ENCODE data around the gene GPC6.
A peak's percentile ranks its signal among the peaks of the same experiment; 100 is the strongest.

GPC6 gene

GRCh38 chr13:94309997-94310855 is 1083.6 kb downstream of the GPC6 start:
- peak; percentile 49 for DNase-seq (ENCODE audit: low read depth)
- H3K4me3 ChIP-seq (ENCODE audit: control insufficient read depth, low read depth, low read length), result no peak overlapping the region
- no peak for TF ChIP-seq CTCF (IDR thresholded peaks at IDR 0.05; ENCODE audit: control insufficient read depth, insufficient read depth, low read depth, low read length, missing control alignments)

DNA sequence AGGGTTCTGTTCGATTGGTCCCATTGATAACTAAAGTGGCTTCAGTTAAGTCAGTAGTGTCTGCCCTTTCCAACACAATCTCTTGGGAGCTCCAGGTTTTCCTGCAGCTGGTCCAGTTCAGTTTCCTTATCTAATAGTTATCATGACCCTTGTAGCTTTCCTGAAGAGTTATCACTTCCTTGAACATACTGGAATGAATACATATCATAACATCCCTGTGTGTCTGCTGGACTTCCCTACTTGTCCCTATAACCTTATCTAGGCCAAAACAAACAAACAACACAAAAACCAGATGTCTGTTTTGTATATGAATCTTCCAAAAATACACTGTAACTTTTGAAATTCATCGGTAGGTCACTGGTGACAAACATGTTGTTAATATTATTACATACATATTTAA is 1085.3 kb downstream of the GPC6 start:
- TF ChIP-seq CTCF (IDR thresholded peaks at IDR 0.05; ENCODE audit: control insufficient read depth, insufficient read depth, low read depth, low read length, missing control alignments), result no peak
- no peak overlapping the region for H3K4me3 ChIP-seq (ENCODE audit: control insufficient read depth, low read depth, low read length)
- DNase-seq (ENCODE audit: low read depth), result no peak

GRCh38 chr13:94312511-94313216 is 1086.1 kb downstream of the GPC6 start:
- no peak for TF ChIP-seq CTCF (IDR thresholded peaks at IDR 0.05; ENCODE audit: control insufficient read depth, insufficient read depth, low read depth, low read length, missing control alignments)
- H3K4me3 ChIP-seq (ENCODE audit: control insufficient read depth, low read depth, low read length), result no peak overlapping the region
- no peak for DNase-seq (ENCODE audit: low read depth)

- no peak overlapping the region for H3K4me3 ChIP-seq (ENCODE audit: control insufficient read depth, low read depth, low read length)
- DNase-seq (ENCODE audit: low read depth), result no peak
- TF ChIP-seq CTCF (IDR thresholded peaks at IDR 0.05; ENCODE audit: control insufficient read depth, insufficient read depth, low read depth, low read length, missing control alignments), result no peak
Observed at GRCh38 chr13:94313321-94313910, 1086.8 kb downstream of the GPC6 start.

DNA sequence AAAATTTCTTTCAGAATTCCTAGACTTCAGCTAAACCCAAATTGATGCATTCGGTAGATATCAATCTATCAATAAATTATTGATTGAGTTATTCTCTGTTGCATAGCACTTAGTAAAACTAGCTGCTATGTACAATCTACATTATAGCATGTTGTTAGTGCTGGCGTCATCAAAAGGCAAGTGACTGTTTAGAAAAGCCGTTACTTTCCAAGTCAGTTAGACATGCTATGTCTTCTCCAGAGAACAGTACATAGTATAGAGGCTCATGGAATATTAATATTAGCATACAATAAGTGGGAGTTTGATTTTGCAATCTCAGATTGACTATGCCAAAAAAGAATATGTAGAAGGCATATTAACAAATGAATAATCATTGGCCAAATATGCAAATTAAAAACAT is 1087.3 kb downstream of the GPC6 start:
- TF ChIP-seq CTCF (IDR thresholded peaks at IDR 0.05; ENCODE audit: control insufficient read depth, insufficient read depth, low read depth, low read length, missing control alignments), result no peak
- no peak overlapping the region for H3K4me3 ChIP-seq (ENCODE audit: control insufficient read depth, low read depth, low read length)
- DNase-seq (ENCODE audit: low read depth), result no peak

DNA sequence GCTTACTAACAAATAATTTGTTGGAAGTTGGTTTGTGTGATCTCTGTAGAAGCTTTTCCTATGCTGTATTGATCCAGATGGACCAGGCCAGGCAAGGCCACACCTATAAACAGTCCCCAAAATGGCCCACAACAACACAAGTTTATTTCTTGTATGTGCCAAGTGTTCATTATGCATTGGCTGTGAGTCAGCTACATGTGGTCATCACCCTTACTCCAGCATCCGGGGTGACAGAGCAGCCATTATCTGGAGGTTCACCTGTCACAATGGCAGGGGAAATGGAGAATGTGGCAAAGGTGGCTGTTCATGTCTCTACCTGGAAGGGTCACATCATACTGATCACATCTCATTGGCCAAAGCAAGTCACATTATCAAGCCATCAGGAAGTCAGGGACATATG is 1088.6 kb downstream of the GPC6 start:
- DNase-seq (ENCODE audit: low read depth), result no peak
- H3K4me3 ChIP-seq (ENCODE audit: control insufficient read depth, low read depth, low read length), result no peak overlapping the region
- TF ChIP-seq CTCF (IDR thresholded peaks at IDR 0.05; ENCODE audit: control insufficient read depth, insufficient read depth, low read depth, low read length, missing control alignments), result no peak
